HepG2 (cell line): Measurements from ENCODE around the gene CTIF. TPM values are rescaled to one million over a fixed set of nuclear protein-coding genes. Genes with fewer than 3 reads are reported as not detected.

ENCODE experiments used
- AHDC1 ChIP-seq: sonication (generic); formaldehyde crosslinking; IDR thresholded peaks from 2 replicates; pipeline ENCODE4 v1.5.1; 2020; ENCODE audit warnings: mild to moderate bottlenecking, missing genetic modification reagents, borderline replicate concordance
- CCDC6 ChIP-seq: sonication (generic); formaldehyde crosslinking; IDR thresholded peaks from 2 replicates; pipeline ENCODE4 v1.8.1; 2022; ENCODE audit warnings: mild to moderate bottlenecking, missing genetic modification reagents, moderate library complexity
- GTF2F1 ChIP-seq: fragments of 150-350 bp; IDR thresholded peaks from 2 replicates; pipeline ENCODE4 v1.6.1; 2014; ENCODE audit warnings: low read length
- HNF4A ChIP-seq: sonication (generic); formaldehyde crosslinking; IDR thresholded peaks from 2 replicates; pipeline ENCODE4 v1.4.0; 2020; ENCODE audit warnings: missing genetic modification reagents
- IKZF4 ChIP-seq: sonication (generic); formaldehyde crosslinking; IDR thresholded peaks from 2 replicates; pipeline ENCODE4 v1.5.1; 2020; ENCODE audit warnings: borderline replicate concordance, mild to moderate bottlenecking, low read depth, missing genetic modification reagents; ENCODE audit errors: not compliant biosample characterization
- MBNL3 ChIP-seq: fragments of 250-450 bp; sonication (Bioruptor Pico); conservative IDR thresholded peaks from 2 replicates; pipeline ENCODE4 v1.8.0; 2022; ENCODE audit warnings: mild to moderate bottlenecking, inconsistent platforms
- MIER2 ChIP-seq: IDR thresholded peaks from 2 replicates; pipeline ENCODE4 v1.6.1; 2016; ENCODE audit warnings: missing biosample characterization, missing genetic modification reagents
- NFAT5 ChIP-seq: sonication (generic); formaldehyde crosslinking; IDR thresholded peaks from 2 replicates; pipeline ENCODE4 v1.4.0; 2020; ENCODE audit warnings: missing genetic modification reagents
- PHF8 ChIP-seq: sonication (generic); formaldehyde crosslinking; IDR thresholded peaks from 2 replicates; pipeline ENCODE4 v1.5.0; 2020; ENCODE audit warnings: missing genetic modification reagents
- TGIF2 ChIP-seq: IDR thresholded peaks from 2 replicates; pipeline ENCODE4 v1.6.1; 2016; ENCODE audit warnings: control low read depth, missing compliant biosample characterization
- THAP9 ChIP-seq: sonication (generic); formaldehyde crosslinking; IDR thresholded peaks from 2 replicates; pipeline ENCODE4; 2020; ENCODE audit warnings: missing genetic modification reagents, mild to moderate bottlenecking, borderline replicate concordance
- TP53 ChIP-seq: sonication (generic); formaldehyde crosslinking; conservative IDR thresholded peaks from 2 replicates; pipeline ENCODE4 v1.4.0; 2020; ENCODE audit warnings: missing genetic modification reagents
- ZNF597 ChIP-seq: sonication (generic); formaldehyde crosslinking; IDR thresholded peaks from 2 replicates; pipeline ENCODE4 v1.5.0; 2020; ENCODE audit warnings: missing genetic modification reagents
- polyA plus RNA-seq, 8 experiments: library from polyadenylated mRNA; depleted of rRNA in 3 of 8; stranded (reverse) in 7 of 8; unstranded in 1 of 8; fragments of >200 nt; fragmentation: Illumina TruSeq in 4 of 8; extraction: Trizol in 4 of 8; gene quantifications; 2 replicates each; pipeline versions ENCODE4 v1.2.1 to v1.2.3, GENCODE V29; 2011 to 2016; ENCODE audit warnings: low read depth in 4 of 8, missing spikeins in 1 of 8, mixed read lengths in 1 of 8; ENCODE audit not compliant: insufficient read depth in 1 of 8
- total RNA-seq, 5 experiments: library from RNA; depleted of rRNA; stranded (reverse); fragments of >200 nt; fragmentation: Illumina TruSeq; extraction: Trizol; gene quantifications; 2 replicates each; pipeline ENCODE4 v1.2.3, GENCODE V29; 2016; ENCODE audit warnings: low read depth in 1 of 5

Gene CTIF
- total and polyA plus RNA-seq, 2 of the 13 experiments (the other 11 are each of a cell fraction or from before 2014, with no cell fraction given), result 18.2 to 28.0 TPM

- TF ChIP-seq THAP9 (peak; percentile 54; the same call in 1 of the 2 replicates), NFAT5 (CRISPR knock-in tag) (no peak), TP53 (0 out of 2 replicates have a peak, but pooled peaks have one; percentile 34), GTF2F1 (no peak), HNF4A (CRISPR knock-in tag) (peak; percentile 70), PHF8 (peak; percentile 79), TGIF2 (CRISPR knock-in tag) (peak; percentile 72; the same call in 1 of the 2 replicates), AHDC1 (CRISPR knock-in tag) (no peak), MBNL3 (CRISPR knock-in tag) (no peak), MIER2 (CRISPR knock-in tag) (no peak), ZNF597 (no peak), CCDC6 (CRISPR knock-in tag) (no peak), IKZF4 (CRISPR knock-in tag) (no peak)
These were observed at the start of gene CTIF (continued) for GRCh38 chr18:48538531-48539405.
